ENCODE measurements around the gene CMPK2.
"Not testable (repeated sequence)": the region's sequence is repeated elsewhere in the genome, so short reads cannot be mapped to it uniquely, and the experiment has no call there.

Gene CMPK2

GRCh38 chr2:6879011-6879410 lies 13.3 kb upstream of the CMPK2 start:
- DNase-seq, result no peak

DNA sequence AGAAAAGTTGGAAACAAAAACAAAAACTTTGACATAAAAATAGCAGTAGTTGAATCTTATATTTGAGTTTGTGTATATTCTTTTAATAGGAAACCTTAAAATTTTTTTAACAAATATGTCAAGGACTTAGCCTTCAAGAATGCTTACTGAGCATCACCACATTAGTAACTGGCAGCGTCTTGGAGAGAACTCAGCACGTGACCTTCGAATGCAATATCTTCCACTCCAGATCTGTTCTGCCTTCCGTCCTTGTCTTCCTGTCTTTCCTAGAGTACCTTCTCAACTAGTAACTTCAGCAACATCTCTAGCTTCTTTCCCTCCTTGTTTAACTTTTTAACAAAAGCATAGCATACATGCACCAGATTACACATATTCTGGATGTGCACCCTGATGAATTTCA lies 12.8 kb upstream of the CMPK2 start:
- DNase-seq, result no peak

- no peak for DNase-seq
Observed at GRCh38 chr2:6877402-6878304, 11.9 kb upstream of the CMPK2 start, which contains the start of gene RSAD2. Gene RSAD2 (plus strand): TSS chr2:6877777. CDS start chr2:6877801, 24 bp downstream.

- DNase-seq, result no peak
Observed at GRCh38 chr2:6876309-6876708, 10.6 kb upstream of the CMPK2 start.

GRCh38 chr2:6874032-6874431 lies 8.3 kb upstream of the CMPK2 start:
- DNase-seq, result no peak

GRCh38 chr2:6872394-6872793 lies 6.7 kb upstream of the CMPK2 start:
- no peak for DNase-seq

DNA sequence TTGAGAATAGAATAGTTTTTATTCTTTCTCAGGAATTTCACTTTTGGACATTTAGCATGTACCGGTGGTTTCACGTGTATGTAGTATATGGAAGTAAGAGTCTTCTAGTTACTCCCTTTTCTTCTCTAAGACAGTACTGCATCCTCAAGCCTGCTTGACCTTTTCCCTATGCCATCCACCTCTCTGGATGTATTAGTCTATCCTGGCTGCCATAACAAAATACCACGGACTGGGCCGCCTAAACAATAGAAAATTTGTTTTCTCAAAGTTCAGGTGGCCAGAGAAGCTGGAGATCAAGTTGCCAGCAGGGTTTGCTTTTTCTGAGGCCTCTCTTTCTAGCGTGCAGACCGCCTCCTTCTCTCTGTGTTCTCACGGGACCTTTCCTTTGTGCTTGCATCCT lies 1.3 kb upstream of the CMPK2 start:
- DNase-seq, result no peak

DNA sequence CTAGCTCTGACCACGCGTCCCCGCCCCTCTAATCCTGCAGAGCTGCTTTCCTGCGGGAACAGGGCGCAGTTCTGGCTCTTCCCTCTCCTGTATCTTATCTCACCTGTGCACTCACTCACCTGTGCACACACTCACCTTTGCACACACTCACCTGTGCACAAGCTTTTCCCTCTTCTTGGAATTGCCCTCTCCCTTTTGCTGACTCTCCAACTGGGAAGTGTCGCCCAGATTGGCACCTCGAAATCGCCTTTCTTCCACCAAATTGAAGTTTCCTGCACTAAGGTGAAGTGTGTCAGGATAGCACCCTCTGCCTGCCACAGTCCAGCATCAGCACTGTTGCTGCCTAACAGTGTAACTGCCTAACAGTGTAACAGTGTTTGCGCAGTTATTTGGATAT lies 566 bp upstream of the CMPK2 start:
- DNase-seq, result peak; percentile 50

DNA sequence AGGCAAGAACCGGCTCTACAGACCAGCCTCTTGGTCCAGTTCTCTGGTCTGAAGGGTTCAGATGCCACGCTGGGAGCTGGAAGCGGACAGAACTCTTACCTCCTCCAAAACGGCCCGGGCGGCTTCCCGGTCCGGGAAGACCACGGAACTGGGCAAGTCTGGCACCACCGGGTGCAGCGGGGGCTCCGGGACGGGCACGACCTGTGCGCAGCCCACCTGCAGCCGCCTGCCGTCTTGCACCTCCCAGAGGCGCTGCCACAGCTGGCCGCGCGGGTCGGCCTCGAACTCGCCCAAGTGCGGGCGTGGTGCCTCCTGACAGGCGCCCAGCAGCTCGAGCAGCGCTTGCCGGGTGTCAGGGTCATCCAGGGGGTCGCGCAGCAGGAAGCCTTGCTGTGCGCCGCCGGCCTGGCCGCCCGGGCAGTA lies 773 bp downstream of the CMPK2 start:
- peak; percentile 32 for DNase-seq

DNA sequence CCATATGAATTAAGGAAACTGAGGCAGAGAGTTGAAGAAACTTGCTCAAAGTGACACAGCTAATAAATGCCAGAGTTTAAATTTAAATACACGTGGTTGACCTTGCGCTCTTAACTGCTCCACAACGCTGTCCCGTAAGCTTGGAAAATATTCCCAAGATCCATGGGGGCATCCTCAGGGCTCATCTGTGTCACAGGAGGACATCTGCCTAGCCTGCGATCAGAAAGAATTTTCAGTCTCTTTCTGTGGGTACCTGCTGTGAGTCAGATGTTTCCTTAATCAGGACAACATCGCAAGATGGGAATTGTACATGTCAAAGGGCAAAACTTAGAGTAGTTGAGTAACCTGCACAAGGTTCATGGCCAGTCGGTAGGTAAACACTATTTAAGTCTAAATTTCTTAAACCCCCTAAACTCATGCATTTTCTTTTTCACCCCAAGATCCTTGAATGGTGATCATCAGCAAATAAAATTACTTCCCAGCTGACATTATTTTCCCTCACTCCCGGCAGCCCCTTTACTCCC lies 1.4 kb downstream of the CMPK2 start:
- no peak for DNase-seq

DNA sequence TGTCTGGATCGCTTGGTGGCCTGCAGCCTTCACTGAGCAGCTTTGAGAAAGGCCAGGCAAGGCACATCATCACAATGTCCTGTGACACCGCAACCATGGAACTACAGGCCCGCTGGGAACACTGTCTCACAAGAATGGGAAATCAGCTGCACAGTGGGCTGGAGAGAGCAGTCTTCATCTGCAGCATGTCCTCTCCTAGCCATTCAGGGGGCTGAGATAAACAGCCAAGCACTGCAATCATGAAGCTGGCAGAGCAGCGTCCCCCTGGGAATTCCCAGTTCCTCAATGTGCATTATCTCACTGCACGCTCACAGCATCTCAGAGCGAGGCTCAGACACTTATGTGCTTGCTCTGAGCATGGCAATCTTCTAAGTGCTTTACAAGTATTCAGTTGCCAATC lies 1.9 kb downstream of the CMPK2 start:
- no peak for DNase-seq

GRCh38 chr2:6860296-6860695 lies 5.4 kb downstream of the CMPK2 start:
- DNase-seq, result no peak

GRCh38 chr2:6858466-6859027 lies 7.2 kb downstream of the CMPK2 start:
- DNase-seq, result not testable (repeated sequence)

DNA sequence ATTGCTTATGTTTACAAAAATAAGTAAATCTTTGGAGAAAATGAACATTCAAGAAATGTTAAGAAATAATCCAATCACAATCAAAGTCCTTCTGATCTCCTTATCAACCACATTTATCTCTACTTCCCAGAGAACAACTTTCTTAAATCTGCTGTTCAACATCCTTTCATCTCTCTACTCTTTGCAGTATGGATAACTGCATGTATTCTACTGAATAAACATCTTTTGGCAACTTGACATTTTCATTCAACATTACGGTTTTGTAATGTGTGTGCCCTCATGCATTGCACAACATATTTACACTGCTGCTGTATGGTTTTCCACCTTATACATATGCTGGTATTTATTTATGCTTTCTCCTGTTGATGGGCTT lies 9.2 kb downstream of the CMPK2 start:
- DNase-seq, result no peak

GRCh38 chr2:6855860-6856547 lies 9.7 kb downstream of the CMPK2 start:
- no peak for DNase-seq

DNA sequence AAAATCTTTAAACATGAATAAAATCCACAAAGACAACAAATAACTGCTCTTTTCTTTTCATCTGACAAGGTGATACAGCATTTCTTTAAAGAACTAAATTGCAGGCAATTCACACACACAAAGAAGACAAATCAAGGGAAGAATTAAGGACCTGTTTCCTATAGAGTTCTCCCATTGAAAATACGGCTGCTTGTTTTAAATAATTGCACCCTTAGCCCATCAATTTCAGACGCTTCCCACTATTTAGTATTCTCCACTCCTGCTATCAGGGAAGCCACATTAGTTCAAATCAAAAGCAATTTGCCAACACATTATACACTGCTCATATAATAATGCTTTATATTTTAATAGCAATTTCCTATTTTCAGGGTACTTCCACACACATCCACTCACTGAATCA lies 11.3 kb downstream of the CMPK2 start:
- DNase-seq, result no peak

- DNase-seq, result no peak
Observed at GRCh38 chr2:6852195-6852594, 13.5 kb downstream of the CMPK2 start.

- no peak for DNase-seq
Observed at GRCh38 chr2:6846967-6847681, 18.6 kb downstream of the CMPK2 start.

- no peak for DNase-seq
Observed at GRCh38 chr2:6846540-6846939, 19.2 kb downstream of the CMPK2 start.

- DNase-seq, result no peak
Observed at GRCh38 chr2:6845903-6846302, 19.8 kb downstream of the CMPK2 start.

DNA sequence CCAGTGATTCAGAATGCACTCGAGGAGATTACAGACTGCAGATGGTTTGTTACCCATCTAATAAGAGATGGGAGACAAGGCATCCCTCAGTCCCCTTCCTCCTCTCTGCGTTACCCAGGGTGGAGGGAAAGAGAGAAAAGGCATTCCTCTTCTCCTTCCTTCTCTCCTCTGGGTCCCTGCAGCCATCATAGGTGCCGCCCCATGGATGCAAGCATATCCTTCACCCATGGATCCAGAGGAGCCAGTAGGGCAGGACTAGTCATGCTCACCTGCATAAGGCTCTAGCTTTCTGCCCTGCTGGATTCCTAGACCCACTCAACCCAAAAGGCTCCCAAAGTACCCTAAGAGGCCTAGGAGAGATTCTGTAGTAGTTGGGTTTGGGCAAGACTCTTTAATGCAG lies 20.4 kb downstream of the CMPK2 start:
- DNase-seq, result no peak

GRCh38 chr2:6841537-6842287 lies 24.0 kb downstream of the CMPK2 start:
- DNase-seq, result no peak

Data from 8988T (cell line).